HUDEP-2 (cell line): Measurements from ENCODE around the gene LRRC52.

ENCODE experiments used
- DNase-seq, 76 experiments: peaks; one replicate each; lab custom pipeline; 2025; ENCODE audit not compliant: unreplicated experiment in 76 of 76; lab: John Stamatoyannopoulos, UW

Gene LRRC52

GRCh38 chr1:165537356-165538109, 6.3 kb upstream of the LRRC52 start:
- DNase-seq, result no peak

- no peak for DNase-seq
Measured at GRCh38 chr1:165539306-165539705, 4.5 kb upstream of the LRRC52 start.

GRCh38 chr1:165539908-165540307, 3.9 kb upstream of the LRRC52 start:
- DNase-seq, result no peak

GRCh38 chr1:165542015-165542631, 1.7 kb upstream of the LRRC52 start:
- DNase-seq, result no peak

- no peak for DNase-seq
Measured at GRCh38 chr1:165542647-165543046, 1.2 kb upstream of the LRRC52 start.

- DNase-seq, result no peak
Measured at GRCh38 chr1:165544996-165545395, 1.2 kb downstream of the LRRC52 start.

GRCh38 chr1:165545974-165546373, 2.2 kb downstream of the LRRC52 start:
- no peak for DNase-seq

- no peak for DNase-seq
Measured at GRCh38 chr1:165549973-165550372, 6.2 kb downstream of the LRRC52 start.

GRCh38 chr1:165551469-165551868, 7.7 kb downstream of the LRRC52 start:
- DNase-seq, result no peak

- no peak for DNase-seq
Measured at GRCh38 chr1:165560883-165561656, 17.3 kb downstream of the LRRC52 start.

GRCh38 chr1:165562571-165562970, 18.8 kb downstream of the LRRC52 start:
- no peak for DNase-seq

- DNase-seq, result no peak
Measured at GRCh38 chr1:165563551-165563950, 19.8 kb downstream of the LRRC52 start.

- DNase-seq, result peak in 1 of 76 experiments; percentile 0
Measured at GRCh38 chr1:165564561-165564960, 20.8 kb downstream of the LRRC52 start.

GRCh38 chr1:165565751-165566490, 22.1 kb downstream of the LRRC52 start:
- DNase-seq, result no peak

- DNase-seq, result no peak
Measured at GRCh38 chr1:165570078-165570477, 26.3 kb downstream of the LRRC52 start.

GRCh38 chr1:165573787-165574186, 30.0 kb downstream of the LRRC52 start:
- no peak for DNase-seq

GRCh38 chr1:165574295-165574694, 30.5 kb downstream of the LRRC52 start:
- DNase-seq, result no peak

GRCh38 chr1:165575468-165576099, 31.8 kb downstream of the LRRC52 start:
- DNase-seq, result no peak

GRCh38 chr1:165576536-165576935, 32.7 kb downstream of the LRRC52 start:
- DNase-seq, result no peak

GRCh38 chr1:165577707-165578106, 33.9 kb downstream of the LRRC52 start:
- no peak for DNase-seq
